SH-SY5Y (cell line): ENCODE results near the gene KLF14.

Source experiments
- GATA2 ChIP-seq: IDR thresholded peaks from 2 replicates; pipeline ENCODE4 v1.6.1; 2011; ENCODE audit warnings: mild to moderate bottlenecking, low read depth, low read length
- GATA3 ChIP-seq: IDR thresholded peaks from 2 replicates; pipeline ENCODE4 v1.6.1; 2011; ENCODE audit warnings: low read depth, mild to moderate bottlenecking, low read length, moderate library complexity

DNA sequence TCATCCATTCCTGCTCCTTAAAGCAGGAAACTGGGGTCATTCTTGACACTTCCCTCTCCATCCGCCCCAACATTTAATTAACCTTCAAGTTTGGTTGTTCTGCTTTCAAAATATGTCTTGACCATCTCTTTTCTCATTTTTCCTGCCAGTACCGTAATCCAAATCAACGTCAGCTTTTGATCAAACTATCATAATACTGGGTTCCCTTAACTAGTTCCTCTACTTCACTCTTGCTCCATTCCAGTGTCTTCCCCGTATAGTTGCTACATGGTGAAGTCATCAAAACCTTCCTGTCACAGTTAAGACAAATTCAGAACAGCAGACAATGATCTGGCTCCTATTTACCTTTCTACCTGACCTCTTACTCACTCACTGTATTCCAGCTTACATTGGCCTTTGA, 6.6 kb upstream of the KLF14 start:
- TF ChIP-seq GATA2 (no peak), GATA3 (no peak)
